HG02642 (cell line): ENCODE data around the gene SON.
A peak's percentile ranks its signal among the peaks of the same experiment; 100 is the strongest.

ENCODE experiments used
- ATAC-seq: cut with Tn5 transposase; IDR thresholded peaks from one replicate; pipeline ENCODE4 v1.9.1; 2021; ENCODE audit warnings: mild to moderate bottlenecking; ENCODE audit not compliant: unreplicated experiment, poor library complexity

Gene SON

GRCh38 chr21:33541756-33542639 lies 840 bp upstream of the SON start, which contains the start of gene GART:
Gene GART, minus strand, starts transcription at chr21:33542117. Its CDS starts 2,802 bp downstream, at chr21:33539315.
- ATAC-seq = peak; percentile 65

- peak; percentile 19 for ATAC-seq
Measured at GRCh38 chr21:33543505-33544129, 779 bp downstream of the SON start.

GRCh38 chr21:33544451-33545195 lies 1.8 kb downstream of the SON start:
- no peak for ATAC-seq

GRCh38 chr21:33546086-33546485 lies 3.2 kb downstream of the SON start:
- ATAC-seq = no peak

- ATAC-seq = no peak
Measured at GRCh38 chr21:33549848-33550771, 7.3 kb downstream of the SON start.

- ATAC-seq = no peak
Measured at GRCh38 chr21:33550772-33551660, 8.2 kb downstream of the SON start.

- ATAC-seq = no peak
Measured at GRCh38 chr21:33551664-33552063, 8.8 kb downstream of the SON start.

GRCh38 chr21:33552093-33552998 lies 9.5 kb downstream of the SON start:
- no peak for ATAC-seq

- ATAC-seq = no peak
Measured at GRCh38 chr21:33552999-33553598, 10.3 kb downstream of the SON start.

GRCh38 chr21:33554236-33554981 lies 11.6 kb downstream of the SON start:
- ATAC-seq = no peak

- no peak for ATAC-seq
Measured at GRCh38 chr21:33554982-33555344, 12.1 kb downstream of the SON start.

- no peak for ATAC-seq
Measured at GRCh38 chr21:33557447-33557846, 14.6 kb downstream of the SON start.

- no peak for ATAC-seq
Measured at GRCh38 chr21:33558777-33559421, 16.1 kb downstream of the SON start.

- no peak for ATAC-seq
Measured at GRCh38 chr21:33559813-33560212, 17.0 kb downstream of the SON start.

GRCh38 chr21:33560965-33561364 lies 18.1 kb downstream of the SON start:
- no peak for ATAC-seq

GRCh38 chr21:33561373-33561772 lies 18.5 kb downstream of the SON start:
- ATAC-seq = no peak
